Measurements from ENCODE around the gene ZFP36L1. TPM values are rescaled to one million over a fixed set of nuclear protein-coding genes. Genes with fewer than 3 reads are reported as not detected.

ZFP36L1 gene
- total and polyA plus RNA-seq, 3 experiments from 2014 or later: 124 to 133 (median 128) TPM

GRCh38 chr14:68794851-68795596 lies 2.2 kb upstream of the ZFP36L1 start:
- H3K9me3 ChIP-seq (ENCODE audit: low read length): no peaks in the 10 kb centered on the region
- CTCF ChIA-PET: interaction anchor here (1.1 to 5.2 kb wide), 9 partner anchors 8 to 584 kb away, joined by 3 to 92 read pairs (median 8); no protein-coding TSS in a partner anchor

GRCh38 chr14:68794130-68794850 lies 1.4 kb upstream of the ZFP36L1 start:
- ChIA-PET CTCF (interaction anchor here (1.9 to 5.2 kb wide), 4 partner anchors 14 to 109 kb away, joined by 8 to 92 read pairs (median 13); no protein-coding TSS in a partner anchor), POLR2A (interaction anchor here (1.1 to 12.7 kb wide), 6 partner anchors 12 to 978 kb away, joined by 3 to 445 read pairs (median 18); partner anchors contain the start of gene ZFYVE26)
- peaks cover 0 to 20% of the 10 kb centered on the region in 2 donors for H3K27me3 Mint-ChIP-seq
- peaks cover 13% of the 10 kb centered on the region for H3K36me3 ChIP-seq (ENCODE audit: insufficient read depth, low read length)
- H3K4me1 Mint-ChIP-seq: peaks cover 31 to 42% (median 39%) of the 10 kb centered on the region in 3 donors
- H3K4me3 Mint-ChIP-seq: peak overlapping the region; percentile 91 to 98 (median 97)
- H3K9me3 ChIP-seq (ENCODE audit: low read length): no peaks in the 10 kb centered on the region
- peak overlapping the region; percentile 98 to 100 (median 100) for H3K27ac Mint-ChIP-seq
- peak; percentile 75 to 92 (median 83) for DNase-seq
- H3K9me3 Mint-ChIP-seq: peaks cover 0 to 2% (median 0%) of the 10 kb centered on the region in 5 donors
- H3K4me3 ChIP-seq (ENCODE audit: low read length): peak overlapping the region; percentile 99
- H3K36me3 Mint-ChIP-seq: peaks cover 10 to 62% (median 25%) of the 10 kb centered on the region in 3 donors
- H3K27ac ChIP-seq (ENCODE audit: low read depth, low read length): peak overlapping the region; percentile 99
- H3K27me3 ChIP-seq (ENCODE audit: insufficient read depth, low read length, poor library complexity, severe bottlenecking): no peaks in the 10 kb centered on the region
- H3K4me1 ChIP-seq (ENCODE audit: insufficient read depth, low read length): peaks cover 18% of the 10 kb centered on the region

More at GRCh38 chr14:68794851-68795596, 2.2 kb upstream of the ZFP36L1 start:
- Mint-ChIP-seq H3K4me3 (peak overlapping the region; percentile 91 to 98 (median 97)), H3K27me3 (peaks cover 0 to 18% of the 10 kb centered on the region in 2 donors), H3K27ac (peak overlapping the region; percentile 98 to 100 (median 100)), H3K9me3 (peaks cover 0 to 2% (median 0%) of the 10 kb centered on the region in 5 donors), H3K36me3 (peaks cover 7 to 54% (median 19%) of the 10 kb centered on the region in 3 donors), H3K4me1 (peaks cover 29 to 42% (median 36%) of the 10 kb centered on the region in 3 donors)
- Histone ChIP-seq H3K36me3 (ENCODE audit: insufficient read depth, low read length) (peaks cover 6% of the 10 kb centered on the region), H3K27ac (ENCODE audit: low read depth, low read length) (peak overlapping the region; percentile 99), H3K4me3 (ENCODE audit: low read length) (peak overlapping the region; percentile 99), H3K4me1 (ENCODE audit: insufficient read depth, low read length) (peaks cover 12% of the 10 kb centered on the region), H3K27me3 (ENCODE audit: insufficient read depth, low read length, poor library complexity, severe bottlenecking) (no peaks in the 10 kb centered on the region)
- POLR2A ChIA-PET: interaction anchor here (0.6 to 12.7 kb wide), 11 partner anchors 12 to 978 kb away, joined by 3 to 445 read pairs (median 7); partner anchors contain the start of gene ZFYVE26
- peak in 4 of 5 donors; percentile 22 to 73 (median 52) for DNase-seq

- peaks cover 0 to 2% (median 0%) of the 10 kb centered on the region in 5 donors for H3K9me3 Mint-ChIP-seq
- ChIA-PET POLR2A (interaction anchor here (0.7 to 12.7 kb wide), 12 partner anchors 9 to 1194 kb away, joined by 3 to 445 read pairs (median 6); partner anchors contain the start of genes PIGH and SRSF5), CTCF (interaction anchor here (1.4 to 9.5 kb wide), 4 partner anchors 9 to 108 kb away, joined by 3 to 282 read pairs (median 48); no protein-coding TSS in a partner anchor)
- peaks cover 15 to 67% (median 30%) of the 10 kb centered on the region in 3 donors for H3K36me3 Mint-ChIP-seq
- H3K27ac Mint-ChIP-seq: peak overlapping the region; percentile 98 to 100 (median 100)
- Histone ChIP-seq H3K27me3 (ENCODE audit: insufficient read depth, low read length, poor library complexity, severe bottlenecking) (no peaks in the 10 kb centered on the region), H3K4me1 (ENCODE audit: insufficient read depth, low read length) (peaks cover 21% of the 10 kb centered on the region), H3K27ac (ENCODE audit: low read depth, low read length) (peak overlapping the region; percentile 99), H3K9me3 (ENCODE audit: low read length) (no peaks in the 10 kb centered on the region), H3K4me3 (ENCODE audit: low read length) (peak overlapping the region; percentile 99), H3K36me3 (ENCODE audit: insufficient read depth, low read length) (peaks cover 16% of the 10 kb centered on the region)
- H3K4me1 Mint-ChIP-seq: peaks cover 36 to 48% (median 44%) of the 10 kb centered on the region in 3 donors
- peak overlapping the region; percentile 91 to 98 (median 97) for H3K4me3 Mint-ChIP-seq
- H3K27me3 Mint-ChIP-seq: peaks cover 0 to 20% of the 10 kb centered on the region in 2 donors
- DNase-seq: peak in 1 of 5 donors; percentile 73
Observed at GRCh38 chr14:68793734-68794129, 865 bp upstream of the ZFP36L1 start.

- peak overlapping the region; percentile 96 to 100 (median 100) for H3K27ac Mint-ChIP-seq
- DNase-seq: no peak
- peaks cover 21 to 76% (median 37%) of the 10 kb centered on the region in 3 donors for H3K36me3 Mint-ChIP-seq
- Histone ChIP-seq H3K9me3 (ENCODE audit: low read length) (no peaks in the 10 kb centered on the region), H3K27me3 (ENCODE audit: insufficient read depth, low read length, poor library complexity, severe bottlenecking) (no peaks in the 10 kb centered on the region), H3K36me3 (ENCODE audit: insufficient read depth, low read length) (peaks cover 16% of the 10 kb centered on the region), H3K4me1 (ENCODE audit: insufficient read depth, low read length) (peaks cover 30% of the 10 kb centered on the region), H3K27ac (ENCODE audit: low read depth, low read length) (peak overlapping the region; percentile 99), H3K4me3 (ENCODE audit: low read length) (peak overlapping the region; percentile 99)
- ChIA-PET CTCF (interaction anchor here (0.8 to 9.5 kb wide), 6 partner anchors 10 to 544 kb away, joined by 3 to 282 read pairs (median 10); no protein-coding TSS in a partner anchor), POLR2A (interaction anchor here (0.6 to 12.7 kb wide), 21 partner anchors 12 to 974 kb away, joined by 3 to 445 read pairs (median 6); partner anchors contain the start of genes ERH and SRSF5)
- peaks cover 0 to 2% (median 0%) of the 10 kb centered on the region in 5 donors for H3K9me3 Mint-ChIP-seq
- peaks cover 0 to 20% of the 10 kb centered on the region in 2 donors for H3K27me3 Mint-ChIP-seq
- H3K4me3 Mint-ChIP-seq: peak overlapping the region; percentile 91 to 98 (median 97)
- peaks cover 44 to 54% (median 51%) of the 10 kb centered on the region in 3 donors for H3K4me1 Mint-ChIP-seq
Observed at GRCh38 chr14:68792678-68792978, 239 bp downstream of the ZFP36L1 start.

GRCh38 chr14:68791902-68792677 lies 777 bp downstream of the ZFP36L1 start:
- ChIA-PET CTCF (interaction anchor here (0.8 to 9.5 kb wide), 8 partner anchors 11 to 858 kb away, joined by 3 to 282 read pairs (median 10); no protein-coding TSS in a partner anchor), POLR2A (interaction anchor here (0.7 to 12.7 kb wide), 20 partner anchors 11 to 975 kb away, joined by 3 to 445 read pairs (median 8); partner anchors contain the start of genes ERH and SRSF5)
- Mint-ChIP-seq H3K4me1 (peaks cover 46 to 54% (median 51%) of the 10 kb centered on the region in 3 donors), H3K4me3 (peak overlapping the region; percentile 91 to 98 (median 97)), H3K9me3 (peaks cover 0 to 3% (median 0%) of the 10 kb centered on the region in 5 donors), H3K27ac (peak overlapping the region; percentile 96 to 100 (median 100)), H3K27me3 (peaks cover 0 to 22% of the 10 kb centered on the region in 2 donors), H3K36me3 (peaks cover 24 to 81% (median 42%) of the 10 kb centered on the region in 3 donors)
- Histone ChIP-seq H3K4me3 (ENCODE audit: low read length) (peak overlapping the region; percentile 99), H3K4me1 (ENCODE audit: insufficient read depth, low read length) (peaks cover 34% of the 10 kb centered on the region), H3K36me3 (ENCODE audit: insufficient read depth, low read length) (peaks cover 16% of the 10 kb centered on the region), H3K27me3 (ENCODE audit: insufficient read depth, low read length, poor library complexity, severe bottlenecking) (no peaks in the 10 kb centered on the region), H3K27ac (ENCODE audit: low read depth, low read length) (peak overlapping the region; percentile 99), H3K9me3 (ENCODE audit: low read length) (no peaks in the 10 kb centered on the region)
- peak in 3 of 5 donors; percentile 15 to 58 (median 28) for DNase-seq

GRCh38 chr14:68791078-68791901 lies 1.6 kb downstream of the ZFP36L1 start:
- POLR2A ChIA-PET: interaction anchor here (0.6 to 12.7 kb wide), 11 partner anchors 11 to 525 kb away, joined by 3 to 445 read pairs (median 6); no protein-coding TSS in a partner anchor
- H3K27me3 ChIP-seq (ENCODE audit: insufficient read depth, low read length, poor library complexity, severe bottlenecking): no peaks in the 10 kb centered on the region
- peaks cover 16% of the 10 kb centered on the region for H3K36me3 ChIP-seq (ENCODE audit: insufficient read depth, low read length)
- Mint-ChIP-seq H3K9me3 (peaks cover 0 to 3% (median 0%) of the 10 kb centered on the region in 5 donors), H3K27me3 (peaks cover 0 to 23% of the 10 kb centered on the region in 2 donors), H3K27ac (peak overlapping the region; percentile 96 to 100 (median 100)), H3K36me3 (peaks cover 24 to 86% (median 43%) of the 10 kb centered on the region in 3 donors), H3K4me1 (peaks cover 48 to 55% (median 53%) of the 10 kb centered on the region in 3 donors), H3K4me3 (peak overlapping the region; percentile 91 to 98 (median 97))
- CTCF ChIA-PET: interaction anchor here (0.7 to 9.5 kb wide), 14 partner anchors 11 to 857 kb away, joined by 3 to 282 read pairs (median 8); no protein-coding TSS in a partner anchor
- peaks cover 34% of the 10 kb centered on the region for H3K4me1 ChIP-seq (ENCODE audit: insufficient read depth, low read length)
- H3K9me3 ChIP-seq (ENCODE audit: low read length): no peaks in the 10 kb centered on the region
- DNase-seq: no peak
- peak overlapping the region; percentile 99 for H3K27ac ChIP-seq (ENCODE audit: low read depth, low read length)
- H3K4me3 ChIP-seq (ENCODE audit: low read length): peak overlapping the region; percentile 99
